ENCODE measurements around the gene LYRM2.

The LYRM2 gene

GRCh38 chr6:89526563-89526869, 112.0 kb downstream of the LYRM2 start:
- H3K4me3 ChIP-seq (ENCODE audit: low read depth, low read length) = no peak overlapping the region
- TF ChIP-seq CTCF (IDR thresholded peaks at IDR 0.05; ENCODE audit: borderline replicate concordance, insufficient read depth, low read depth, low read length) = no peak

GRCh38 chr6:89525786-89526562, 112.6 kb downstream of the LYRM2 start:
- no peak for TF ChIP-seq CTCF (IDR thresholded peaks at IDR 0.05; ENCODE audit: borderline replicate concordance, insufficient read depth, low read depth, low read length)
- H3K4me3 ChIP-seq (ENCODE audit: low read depth, low read length) = no peak overlapping the region

- H3K4me3 ChIP-seq (ENCODE audit: low read depth, low read length) = no peak overlapping the region
- TF ChIP-seq CTCF (IDR thresholded peaks at IDR 0.05; ENCODE audit: borderline replicate concordance, insufficient read depth, low read depth, low read length) = no peak
These were observed 115.8 kb downstream of the LYRM2 start for GRCh38 chr6:89522778-89523177.

GRCh38 chr6:89520736-89521135, 117.8 kb downstream of the LYRM2 start:
- no peak overlapping the region for H3K4me3 ChIP-seq (ENCODE audit: low read depth, low read length)
- TF ChIP-seq CTCF (IDR thresholded peaks at IDR 0.05; ENCODE audit: borderline replicate concordance, insufficient read depth, low read depth, low read length) = no peak

- H3K4me3 ChIP-seq (ENCODE audit: low read depth, low read length) = no peak overlapping the region
- TF ChIP-seq CTCF (IDR thresholded peaks at IDR 0.05; ENCODE audit: borderline replicate concordance, insufficient read depth, low read depth, low read length) = no peak
These were observed 120.0 kb downstream of the LYRM2 start for GRCh38 chr6:89518352-89519055.

All from GM12875 (cell line).